BE2C (cell line): ENCODE results near the gene GJC1.

Experiments
- DNase-seq: peaks from one replicate; pipeline ENCODE4 v3.0.0-alpha.2; 2020
- H3K27me3 ChIP-seq: fragments of 250-450 bp; sonication (Bioruptor Pico); 2 replicates; pipeline ENCODE4 v1.5.1; 2020; ENCODE audit warnings: mild to moderate bottlenecking
- H3K36me3 ChIP-seq: fragments of 250-450 bp; sonication (Bioruptor Pico); 2 replicates; pipeline ENCODE4 v1.5.1; 2020; ENCODE audit warnings: mild to moderate bottlenecking
- H3K4me1 ChIP-seq: fragments of 250-450 bp; sonication (Bioruptor Pico); 2 replicates; pipeline ENCODE4 v1.5.1; 2020
- H3K4me3 ChIP-seq: 2 replicates; pipeline ENCODE4 v1.5.1; 2011; ENCODE audit warnings: low read depth, low read length
- H3K9me3 ChIP-seq: fragments of 250-450 bp; sonication (Bioruptor Pico); 2 replicates; pipeline ENCODE4 v1.5.1; 2020
- TF ChIP-seq, protein P1 (sequence below): IDR thresholded peaks from 2 replicates; pipeline ENCODE4 v1.5.1; 2012; ENCODE audit warnings: mild to moderate bottlenecking, low read depth, low read length

GJC1 gene

GRCh38 chr17:44785921-44786320, 44.2 kb downstream of the GJC1 start:
- Histone ChIP-seq H3K27me3 (no peaks in the 10 kb centered on the region), H3K36me3 (no peaks in the 10 kb centered on the region), H3K4me3 (no peak overlapping the region), H3K4me1 (no peaks in the 10 kb centered on the region), H3K9me3 (no peaks in the 10 kb centered on the region)
- DNase-seq, result no peak
- TF ChIP-seq, protein P1, sequence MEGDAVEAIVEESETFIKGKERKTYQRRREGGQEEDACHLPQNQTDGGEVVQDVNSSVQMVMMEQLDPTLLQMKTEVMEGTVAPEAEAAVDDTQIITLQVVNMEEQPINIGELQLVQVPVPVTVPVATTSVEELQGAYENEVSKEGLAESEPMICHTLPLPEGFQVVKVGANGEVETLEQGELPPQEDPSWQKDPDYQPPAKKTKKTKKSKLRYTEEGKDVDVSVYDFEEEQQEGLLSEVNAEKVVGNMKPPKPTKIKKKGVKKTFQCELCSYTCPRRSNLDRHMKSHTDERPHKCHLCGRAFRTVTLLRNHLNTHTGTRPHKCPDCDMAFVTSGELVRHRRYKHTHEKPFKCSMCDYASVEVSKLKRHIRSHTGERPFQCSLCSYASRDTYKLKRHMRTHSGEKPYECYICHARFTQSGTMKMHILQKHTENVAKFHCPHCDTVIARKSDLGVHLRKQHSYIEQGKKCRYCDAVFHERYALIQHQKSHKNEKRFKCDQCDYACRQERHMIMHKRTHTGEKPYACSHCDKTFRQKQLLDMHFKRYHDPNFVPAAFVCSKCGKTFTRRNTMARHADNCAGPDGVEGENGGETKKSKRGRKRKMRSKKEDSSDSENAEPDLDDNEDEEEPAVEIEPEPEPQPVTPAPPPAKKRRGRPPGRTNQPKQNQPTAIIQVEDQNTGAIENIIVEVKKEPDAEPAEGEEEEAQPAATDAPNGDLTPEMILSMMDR, result no peak

DNA sequence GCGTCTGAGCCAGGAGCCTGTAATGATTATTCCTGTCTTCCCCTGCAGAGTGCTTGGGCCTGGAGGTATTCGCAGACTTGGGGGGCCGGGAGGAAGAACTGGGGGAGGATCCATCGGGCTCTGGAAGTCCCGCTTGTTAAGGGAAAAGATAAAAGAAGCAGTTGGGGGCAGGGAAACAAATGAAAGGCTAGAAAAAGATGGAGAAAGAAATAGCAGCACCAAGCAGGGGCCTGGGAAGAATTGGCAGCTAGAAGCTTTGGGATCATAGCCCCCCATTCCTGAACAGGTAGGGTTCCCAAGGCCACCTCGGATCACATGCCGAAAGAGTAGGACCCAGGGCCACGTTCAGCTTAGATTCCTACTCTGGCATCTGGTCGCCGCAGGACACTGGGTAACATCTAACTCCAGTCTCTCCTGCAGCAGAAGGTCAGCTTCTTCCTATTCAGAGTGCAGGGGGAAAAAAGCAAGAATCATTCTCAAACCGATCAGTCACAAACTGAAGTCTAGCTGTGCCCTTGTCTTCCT, 47.7 kb downstream of the GJC1 start:
- Histone ChIP-seq H3K27me3 (no peaks in the 10 kb centered on the region), H3K4me3 (no peak overlapping the region), H3K36me3 (no peaks in the 10 kb centered on the region), H3K4me1 (no peaks in the 10 kb centered on the region; the same call in 1 of the 2 replicates), H3K9me3 (no peaks in the 10 kb centered on the region)
- TF ChIP-seq, protein P1, result no peak
- DNase-seq, result no peak

DNA sequence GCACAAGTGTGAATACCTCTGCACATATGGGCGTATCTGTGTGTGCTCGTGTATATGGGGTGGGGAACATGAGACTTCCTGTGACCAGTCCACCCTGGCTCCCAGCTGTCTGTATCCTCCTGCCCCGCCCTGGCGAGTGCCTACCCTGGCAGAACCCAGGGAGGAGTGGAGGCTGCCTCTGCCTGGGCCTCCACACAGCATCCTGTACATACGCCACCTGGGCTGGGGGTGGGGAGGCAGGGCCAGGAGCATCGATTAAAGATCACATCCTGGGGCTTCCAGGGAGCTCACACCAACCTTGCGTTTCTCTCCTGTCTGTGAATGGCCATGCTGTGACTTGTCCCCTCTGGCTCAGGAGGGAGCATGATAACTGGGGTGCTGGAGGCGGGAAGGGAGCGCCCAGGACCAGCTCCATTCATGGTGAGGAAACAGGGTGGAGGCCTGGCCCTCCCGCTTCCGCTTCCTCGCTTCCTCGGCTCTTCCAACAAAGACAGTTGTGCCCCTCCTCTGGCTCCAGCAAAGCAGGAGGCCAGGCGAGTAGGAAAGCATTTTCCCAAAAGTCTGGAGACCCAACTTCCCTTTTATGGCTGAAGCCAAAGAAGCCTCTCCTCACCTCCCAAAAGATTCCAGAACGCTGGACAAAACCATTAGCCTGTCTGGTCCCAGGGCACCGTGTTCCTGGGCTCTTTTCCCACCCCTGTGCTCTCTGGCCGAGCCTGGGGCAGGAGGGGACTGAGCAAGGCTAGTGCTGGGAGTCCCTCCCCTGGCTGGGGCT, 48.3 kb downstream of the GJC1 start:
- H3K36me3 ChIP-seq, result no peaks in the 10 kb centered on the region
- TF ChIP-seq, protein P1, result no peak
- DNase-seq, result no peak
- H3K4me1 ChIP-seq, result no peaks in the 10 kb centered on the region; the same call in 1 of the 2 replicates
- H3K27me3 ChIP-seq, result no peaks in the 10 kb centered on the region
- H3K4me3 ChIP-seq, result no peak overlapping the region
- H3K9me3 ChIP-seq, result no peaks in the 10 kb centered on the region

- Histone ChIP-seq H3K4me1 (peaks cover 3% of the 10 kb centered on the region; the same call in 1 of the 2 replicates), H3K27me3 (no peaks in the 10 kb centered on the region), H3K9me3 (no peaks in the 10 kb centered on the region), H3K4me3 (no peak overlapping the region), H3K36me3 (no peaks in the 10 kb centered on the region)
- TF ChIP-seq, protein P1, result no peak
- DNase-seq, result no peak
Observed at GRCh38 chr17:44780845-44781480, 49.1 kb downstream of the GJC1 start.

DNA sequence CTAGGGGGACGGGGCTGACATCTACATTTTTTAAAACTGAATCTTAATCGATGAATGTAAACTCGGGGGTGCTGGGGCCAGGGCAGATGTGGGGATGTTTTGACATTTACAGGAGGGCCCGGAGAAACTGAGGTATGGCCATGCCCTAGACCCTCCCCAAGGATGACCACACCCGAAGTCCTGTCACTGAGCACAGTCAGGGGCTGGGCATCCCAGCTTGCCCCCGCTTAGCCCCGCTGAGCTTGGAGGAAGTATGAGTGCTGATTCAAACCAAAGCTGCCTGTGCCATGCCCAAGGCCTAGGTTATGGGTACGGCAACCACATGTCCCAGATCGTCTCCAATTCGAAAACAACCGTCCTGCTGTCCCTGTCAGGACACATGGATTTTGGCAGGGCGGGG, 49.9 kb downstream of the GJC1 start:
- no peak for DNase-seq
- H3K4me3 ChIP-seq, result no peak overlapping the region
- H3K36me3 ChIP-seq, result no peaks in the 10 kb centered on the region
- H3K4me1 ChIP-seq, result peaks cover 3% of the 10 kb centered on the region; the same call in 1 of the 2 replicates
- no peaks in the 10 kb centered on the region for H3K9me3 ChIP-seq
- no peaks in the 10 kb centered on the region for H3K27me3 ChIP-seq
- TF ChIP-seq, protein P1, result no peak
